D721Med (cell line): ENCODE measurements around the gene CD177.
"Not testable (repeated sequence)": the region's sequence is repeated elsewhere in the genome, so short reads cannot be mapped to it uniquely, and the experiment has no call there.

Experiments used
- DNase-seq: peaks from one replicate; pipeline ENCODE4 v3.0.0; 2011; ENCODE audit warnings: low spot score; ENCODE audit not compliant: insufficient read length
- FAIRE-seq: peaks from 2 replicates; lab custom pipeline; 2011; peaks lifted over from hg19 to GRCh38; lab: Jason Lieb, UNC
- CTCF ChIP-seq: IDR thresholded peaks from 2 replicates; pipeline ENCODE4 v1.5.1; 2012; ENCODE audit warnings: mild to moderate bottlenecking, control low read depth; ENCODE audit not compliant: insufficient read depth; ENCODE audit errors: missing control alignments

The CD177 gene

GRCh38 chr19:43337737-43338136 is 15.7 kb upstream of the CD177 start:
- no peak for DNase-seq
- FAIRE-seq: no peak
- no peak for TF ChIP-seq CTCF

DNA sequence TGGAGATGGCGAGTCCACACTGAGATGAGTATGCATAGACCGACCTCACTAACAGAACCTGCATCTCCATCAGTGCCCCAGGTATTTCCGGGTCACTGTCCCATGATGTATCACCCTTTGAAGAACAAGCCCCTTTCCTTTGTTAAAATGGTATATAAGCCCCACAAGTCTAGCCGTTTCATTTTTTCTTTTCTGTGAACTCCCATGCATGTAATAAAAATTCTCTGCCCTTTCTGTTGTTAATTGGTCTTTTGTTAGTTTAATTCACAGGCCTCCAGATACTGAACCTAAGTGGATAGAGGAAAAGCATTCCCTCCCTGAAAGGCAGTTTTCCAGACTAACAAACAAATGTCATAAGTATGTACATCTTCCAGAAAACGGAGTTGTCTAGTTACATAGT is 15.0 kb upstream of the CD177 start:
- DNase-seq (no peak), FAIRE-seq (no peak)
- TF ChIP-seq CTCF: no peak

GRCh38 chr19:43339243-43339930 is 14.1 kb upstream of the CD177 start:
- not testable (repeated sequence) for DNase-seq

GRCh38 chr19:43340101-43340500 is 13.4 kb upstream of the CD177 start:
- not testable (repeated sequence) for DNase-seq, FAIRE-seq

More at GRCh38 chr19:43339243-43339930, 14.1 kb upstream of the CD177 start:
- not testable (repeated sequence) for FAIRE-seq

DNA sequence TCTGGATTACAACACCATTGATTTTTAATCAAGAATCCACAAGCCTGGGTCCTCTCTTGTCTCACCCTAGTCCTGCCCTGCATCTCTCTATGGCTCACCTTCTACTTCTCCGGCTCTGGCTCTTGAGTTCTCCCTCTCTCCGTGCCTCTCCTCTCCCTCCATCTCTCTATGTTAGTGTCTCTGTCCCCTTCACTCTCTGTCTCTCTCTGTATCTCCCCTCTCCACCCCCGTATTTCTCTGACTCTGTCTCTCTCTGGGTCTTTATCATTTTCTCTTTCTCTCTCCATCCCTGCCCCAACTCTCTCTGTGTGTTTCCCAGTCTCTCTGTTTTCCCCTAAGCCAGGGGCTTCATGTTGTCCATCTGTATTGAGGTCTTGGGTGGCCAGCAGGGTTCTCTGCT is 12.4 kb upstream of the CD177 start:
- DNase-seq, FAIRE-seq: not testable (repeated sequence)

- FAIRE-seq: not testable (repeated sequence)
These were observed 11.4 kb upstream of the CD177 start for GRCh38 chr19:43342104-43342503.

GRCh38 chr19:43344347-43344925 is 9.1 kb upstream of the CD177 start:
- DNase-seq, FAIRE-seq: not testable (repeated sequence)

More at GRCh38 chr19:43342104-43342503, 11.4 kb upstream of the CD177 start:
- not testable (repeated sequence) for DNase-seq

DNA sequence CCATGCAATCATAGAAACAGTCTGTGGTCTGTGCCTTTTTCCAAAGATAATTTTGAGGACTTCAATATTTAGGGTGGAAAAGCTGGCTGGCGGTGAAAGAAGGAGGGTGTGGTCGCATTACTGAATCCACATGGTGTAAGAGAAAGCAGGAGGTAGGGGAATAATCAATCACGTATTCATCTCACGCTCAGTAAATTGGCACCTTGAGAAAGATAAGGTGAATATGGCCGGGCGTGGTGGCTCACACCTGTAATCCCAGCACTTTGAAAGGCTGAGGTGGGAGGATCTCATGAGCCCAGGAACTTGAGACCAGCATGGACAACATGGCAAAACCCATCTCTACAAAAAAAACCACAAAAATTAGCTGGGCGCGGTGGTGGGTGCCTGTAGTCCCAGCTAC is 3.7 kb upstream of the CD177 start:
- DNase-seq, FAIRE-seq: not testable (repeated sequence)

DNA sequence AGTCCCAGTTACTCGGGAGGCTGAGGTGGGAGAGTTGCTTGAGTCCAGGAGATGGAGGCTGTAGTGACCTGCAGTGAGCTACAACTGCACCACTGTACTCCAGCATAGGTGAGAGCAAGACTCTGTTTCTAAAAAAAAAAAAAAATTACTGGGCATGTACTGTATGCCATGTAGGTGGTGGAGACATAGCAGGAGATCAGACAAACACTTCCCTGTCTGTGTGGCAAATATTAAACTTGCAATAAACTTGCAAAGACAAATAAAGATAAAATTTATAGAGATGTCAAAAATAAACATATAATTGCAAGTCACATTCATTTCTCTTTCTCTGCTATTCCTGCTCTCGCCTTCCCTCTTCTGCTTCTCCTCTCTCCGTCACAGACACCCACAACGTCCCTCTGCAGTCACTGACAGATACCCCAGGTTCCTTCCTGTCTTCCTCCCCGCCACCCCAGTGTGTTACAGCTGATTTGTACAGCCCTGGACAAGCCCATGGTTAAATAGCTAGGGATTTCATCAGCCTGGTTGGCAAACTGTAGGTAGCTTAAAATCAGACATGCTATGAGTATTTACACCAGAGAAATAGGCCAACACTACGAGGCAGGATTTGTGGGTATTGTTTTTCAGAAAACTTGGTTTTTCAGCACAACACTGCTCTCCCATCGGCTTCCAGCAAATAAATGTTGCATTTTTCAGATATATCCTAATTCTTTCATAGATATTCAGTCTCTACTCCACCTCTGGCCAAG is 1.3 kb upstream of the CD177 start:
- no peak for TF ChIP-seq CTCF
- DNase-seq (no peak), FAIRE-seq (no peak)

DNA sequence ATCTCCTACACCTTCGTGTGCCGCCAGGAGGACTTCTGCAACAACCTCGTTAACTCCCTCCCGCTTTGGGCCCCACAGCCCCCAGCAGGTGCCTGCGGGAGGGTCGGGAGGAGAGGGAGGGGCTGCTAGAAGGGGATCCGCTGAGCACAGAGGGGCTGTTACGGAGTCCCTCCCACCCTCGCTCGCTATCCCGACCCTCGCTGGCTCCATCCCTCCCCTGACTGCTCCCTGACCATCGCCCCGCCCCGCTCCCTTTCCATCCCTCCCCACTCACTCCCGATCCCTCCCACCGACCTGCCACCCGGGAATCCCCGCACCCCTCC is 780 bp downstream of the CD177 start:
- no peak for DNase-seq
- FAIRE-seq: no peak
- TF ChIP-seq CTCF: no peak

DNA sequence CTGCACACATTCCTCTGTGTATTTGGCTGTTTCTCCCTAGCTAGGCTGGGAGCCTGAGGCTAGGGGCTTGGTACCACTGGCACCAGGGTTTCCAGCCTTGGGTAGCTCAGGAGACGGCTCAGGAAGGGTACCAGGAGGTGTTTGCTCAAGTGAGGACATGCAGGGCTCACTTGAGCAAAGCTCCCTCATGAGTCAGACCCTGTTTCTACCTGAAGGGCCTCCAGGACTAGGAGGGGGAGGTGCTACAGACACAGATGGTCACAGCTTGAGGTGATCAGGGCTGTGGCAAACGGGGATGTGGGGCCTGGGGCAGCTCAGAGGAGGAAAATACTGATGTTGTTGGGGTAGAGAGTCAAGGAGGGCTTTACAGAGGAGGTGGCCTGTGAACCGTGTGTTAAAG is 3.3 kb downstream of the CD177 start:
- not testable (repeated sequence) for DNase-seq, FAIRE-seq
